HG02642 (cell line): ENCODE measurements around the gene LRBA.

Experiments used
- ATAC-seq: cut with Tn5 transposase; IDR thresholded peaks from one replicate; pipeline ENCODE4 v1.9.1; 2021; ENCODE audit warnings: mild to moderate bottlenecking; ENCODE audit not compliant: unreplicated experiment, poor library complexity

LRBA gene

GRCh38 chr4:150316332-150317205 lies 698.5 kb downstream of the LRBA start:
- no peak for ATAC-seq

GRCh38 chr4:150315691-150316090 lies 699.4 kb downstream of the LRBA start:
- no peak for ATAC-seq

GRCh38 chr4:150315175-150315574 lies 699.9 kb downstream of the LRBA start:
- ATAC-seq, result no peak

- ATAC-seq, result no peak
Observed at GRCh38 chr4:150314031-150314430, 701.1 kb downstream of the LRBA start.

GRCh38 chr4:150310159-150310895 lies 704.8 kb downstream of the LRBA start:
- no peak for ATAC-seq

GRCh38 chr4:150308824-150309472 lies 706.1 kb downstream of the LRBA start:
- no peak for ATAC-seq

GRCh38 chr4:150306719-150307118 lies 708.4 kb downstream of the LRBA start:
- no peak for ATAC-seq

GRCh38 chr4:150305995-150306394 lies 709.1 kb downstream of the LRBA start:
- ATAC-seq, result no peak

- no peak for ATAC-seq
Observed at GRCh38 chr4:150302553-150302952, 712.5 kb downstream of the LRBA start.

GRCh38 chr4:150299816-150300215 lies 715.3 kb downstream of the LRBA start:
- ATAC-seq, result no peak

- no peak for ATAC-seq
Observed at GRCh38 chr4:150297861-150298474, 717.1 kb downstream of the LRBA start.

GRCh38 chr4:150289881-150290280 lies 725.2 kb downstream of the LRBA start:
- ATAC-seq, result no peak

- no peak for ATAC-seq
Observed at GRCh38 chr4:150289198-150289597, 725.9 kb downstream of the LRBA start.

- no peak for ATAC-seq
Observed at GRCh38 chr4:150286656-150287055, 728.4 kb downstream of the LRBA start.

GRCh38 chr4:150283689-150284088 lies 731.4 kb downstream of the LRBA start:
- ATAC-seq, result no peak

- ATAC-seq, result no peak
Observed at GRCh38 chr4:150280975-150281374, 734.1 kb downstream of the LRBA start.

GRCh38 chr4:150280081-150280895 lies 734.8 kb downstream of the LRBA start:
- no peak for ATAC-seq

GRCh38 chr4:150278206-150278605 lies 736.9 kb downstream of the LRBA start:
- ATAC-seq, result no peak

GRCh38 chr4:150268444-150268843 lies 746.6 kb downstream of the LRBA start:
- ATAC-seq, result no peak

GRCh38 chr4:150265806-150266205 lies 749.3 kb downstream of the LRBA start:
- ATAC-seq, result no peak
